ENCODE measurements around the gene CSTF2T. TPM values are rescaled to one million over a fixed set of nuclear protein-coding genes. Genes with fewer than 3 reads are reported as not detected.

CSTF2T gene
- total and polyA plus RNA-seq, 2 donors (not counting 3 experiments of a cell fraction or from before 2014, with no cell fraction given) = 4.8 to 19.8 TPM

GRCh38 chr10:51668336-51668689, 31.1 kb downstream of the CSTF2T start:
- no peaks in the 10 kb centered on the region for H3K9me3 ChIP-seq (replicated peaks; ENCODE audit: control insufficient read depth, insufficient read depth, low read length)
- TF ChIP-seq GATA2 (IDR thresholded peaks at IDR 0.05; ENCODE audit: insufficient read depth, insufficient read length, low read depth, low read length) = no peak
- TF ChIP-seq POLR2AphosphoS5 (IDR thresholded peaks at IDR 0.05; ENCODE audit: insufficient read depth, low read depth, low read length) = no peak
- no peak for TF ChIP-seq EZH2 (IDR thresholded peaks at IDR 0.05; ENCODE audit: borderline replicate concordance, low read depth, low read length, severe bottlenecking)
- TF ChIP-seq, protein P1, sequence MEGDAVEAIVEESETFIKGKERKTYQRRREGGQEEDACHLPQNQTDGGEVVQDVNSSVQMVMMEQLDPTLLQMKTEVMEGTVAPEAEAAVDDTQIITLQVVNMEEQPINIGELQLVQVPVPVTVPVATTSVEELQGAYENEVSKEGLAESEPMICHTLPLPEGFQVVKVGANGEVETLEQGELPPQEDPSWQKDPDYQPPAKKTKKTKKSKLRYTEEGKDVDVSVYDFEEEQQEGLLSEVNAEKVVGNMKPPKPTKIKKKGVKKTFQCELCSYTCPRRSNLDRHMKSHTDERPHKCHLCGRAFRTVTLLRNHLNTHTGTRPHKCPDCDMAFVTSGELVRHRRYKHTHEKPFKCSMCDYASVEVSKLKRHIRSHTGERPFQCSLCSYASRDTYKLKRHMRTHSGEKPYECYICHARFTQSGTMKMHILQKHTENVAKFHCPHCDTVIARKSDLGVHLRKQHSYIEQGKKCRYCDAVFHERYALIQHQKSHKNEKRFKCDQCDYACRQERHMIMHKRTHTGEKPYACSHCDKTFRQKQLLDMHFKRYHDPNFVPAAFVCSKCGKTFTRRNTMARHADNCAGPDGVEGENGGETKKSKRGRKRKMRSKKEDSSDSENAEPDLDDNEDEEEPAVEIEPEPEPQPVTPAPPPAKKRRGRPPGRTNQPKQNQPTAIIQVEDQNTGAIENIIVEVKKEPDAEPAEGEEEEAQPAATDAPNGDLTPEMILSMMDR (IDR thresholded peaks at IDR 0.05; ENCODE audit: extremely low read depth in 1 of 2, insufficient read depth in 1 of 2, low read depth in 1 of 2, low read length in 2 of 2) = no peak
- no peak for TF ChIP-seq MYC (IDR thresholded peaks at IDR 0.05; ENCODE audit: low read depth, low read length)
- TF ChIP-seq FOS (IDR thresholded peaks at IDR 0.05; ENCODE audit: borderline replicate concordance, insufficient read depth, low read length) = no peak
- TF ChIP-seq POLR2A (IDR thresholded peaks at IDR 0.05; ENCODE audit: low read depth, low read length) = no peak
- TF ChIP-seq JUN (IDR thresholded peaks at IDR 0.05; ENCODE audit: borderline replicate concordance, insufficient read depth, insufficient read length, low read depth) = no peak
- TF ChIP-seq, protein P2, sequence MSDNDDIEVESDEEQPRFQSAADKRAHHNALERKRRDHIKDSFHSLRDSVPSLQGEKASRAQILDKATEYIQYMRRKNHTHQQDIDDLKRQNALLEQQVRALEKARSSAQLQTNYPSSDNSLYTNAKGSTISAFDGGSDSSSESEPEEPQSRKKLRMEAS (IDR thresholded peaks at IDR 0.05; ENCODE audit: insufficient read depth, insufficient read length) = no peak
- peaks cover 8% of the 10 kb centered on the region for H3K4me1 ChIP-seq (ENCODE audit: control insufficient read depth, extremely low read depth, insufficient read depth, low read length)
- H3K36me3 ChIP-seq (ENCODE audit: control insufficient read depth in 2 of 2, extremely low read depth in 1 of 2, insufficient read depth in 2 of 2, low read length in 2 of 2) = no peaks in the 10 kb centered on the region
- H3K79me2 ChIP-seq (ENCODE audit: control insufficient read depth, insufficient read depth, low read length) = no peaks in the 10 kb centered on the region
- no peak overlapping the region for H3K27ac ChIP-seq (ENCODE audit: insufficient read depth, low read depth, low read length)
- no peaks in the 10 kb centered on the region for H3K9me1 ChIP-seq (replicated peaks; ENCODE audit: control insufficient read depth, extremely low read depth, insufficient read depth, low read length)
- no peak overlapping the region for H3K4me3 ChIP-seq (replicated peaks in 1 of 3; ENCODE audit: insufficient read depth in 1 of 3, low read depth in 1 of 3, low read length in 3 of 3)
- FAIRE-seq (no peak), DNase-seq (ENCODE audit: low read depth, low spot score) (no peak)
- H3K27me3 ChIP-seq (ENCODE audit: control insufficient read depth in 2 of 2, insufficient read depth in 2 of 2, low read length in 2 of 2) = peaks cover 2 to 4% of the 10 kb centered on the region in 2 experiments
- intact Hi-C loops (cut with micrococcal nuclease) = no loop called here
- no peak overlapping the region for H3K4me2 ChIP-seq (ENCODE audit: insufficient read depth, low read length)
- ChIA-PET CTCF (interaction anchor here (1.0 to 1.5 kb wide), 8 partner anchors 8 to 285 kb away, joined by 3 to 7 read pairs (median 4); no protein-coding TSS in a partner anchor), POLR2A (interaction anchor here (0.7 kb wide), 1 partner anchor 22 kb away, joined by 3 read pairs; no protein-coding TSS in a partner anchor)
- BruUV-seq (replicated peaks) = no TSS peak
- dilution Hi-C loops (cut with MboI; ENCODE audit: extremely low pct_ligation_motif_present, low sequenced_read_pairs) = no loop called here
- no peak overlapping the region for H3K9ac ChIP-seq (replicated peaks; ENCODE audit: extremely low read depth, insufficient read depth, low read length)
- no peaks in the 10 kb centered on the region for H4K20me1 ChIP-seq (replicated peaks; ENCODE audit: control insufficient read depth, extremely low read depth, insufficient read depth, low read length)
- no peak overlapping the region for H2AFZ ChIP-seq (ENCODE audit: low read depth, low read length)

Data from endothelial cell of umbilical vein (primary cell).